Upper lobe of right lung (tissue), 1 donor: Measurements from ENCODE around the gene MECR. TPM values are rescaled to one million over a fixed set of nuclear protein-coding genes. Genes with fewer than 3 reads are reported as not detected.

Experiments used
- ATAC-seq: fragments of 200-7000 bp; cut with Tn5 transposase; one replicate; pipeline ENCODE4 v1.9.1; 2020; ENCODE audit warnings: mild to moderate bottlenecking, moderate library complexity
- DNase-seq: peaks from one replicate; pipeline ENCODE4 v3.0.0-alpha.2; 2020
- H3K27ac ChIP-seq: fragments of 200-600 bp; one replicate; pipeline ENCODE4 v1.8.0; 2022
- H3K27me3 ChIP-seq: fragments of 200-600 bp; one replicate; pipeline ENCODE4 v1.8.0; 2022; ENCODE audit warnings: mild to moderate bottlenecking
- H3K36me3 ChIP-seq: fragments of 200-600 bp; one replicate; pipeline ENCODE4 v1.8.0; 2022
- H3K4me1 ChIP-seq: fragments of 200-600 bp; one replicate; pipeline ENCODE4 v1.8.0; 2022
- H3K4me3 ChIP-seq: fragments of 200-600 bp; one replicate; pipeline ENCODE4 v1.8.0; 2022; ENCODE audit warnings: mild to moderate bottlenecking
- H3K9me3 ChIP-seq: fragments of 200-600 bp; one replicate; pipeline ENCODE4 v1.8.0; 2022
- CTCF ChIP-seq: fragments of 200-600 bp; IDR thresholded peaks from one replicate; pipeline ENCODE4 v1.8.0; 2022; ENCODE audit warnings: antibody characterized with exemption
- intact Hi-C: fragments of 100-400 bp; cut with DNase I; formaldehyde crosslinking; loops from one replicate; pipeline ENCODE4 v1.11.0; 2022
- total RNA-seq: library from RNA; stranded (reverse); fragmentation: NEBNext Ultra II Directional; extraction: Animal tissue kit (Norgen Biotek cat#: 25700); gene quantifications from one replicate; pipeline ENCODE4 v1.2.1, GENCODE V29; 2021
- donor health status: DM: no; HTN: yes; CAD: no; lungs with severe emphysema.

MECR gene
- total RNA-seq, 1 donor from 2014 or later: 16.5 TPM

- Histone ChIP-seq H3K36me3 (no peaks in the 10 kb centered on the region), H3K4me1 (no peaks in the 10 kb centered on the region), H3K9me3 (no peaks in the 10 kb centered on the region), H3K4me3 (no peak overlapping the region), H3K27ac (no peak overlapping the region), H3K27me3 (no peaks in the 10 kb centered on the region)
- ATAC-seq (no peak), DNase-seq (no peak)
- intact Hi-C loops: loop anchor here (10.0 kb wide), 1 partner anchor 1127 kb away; no protein-coding TSS in a partner anchor
- no peak for TF ChIP-seq CTCF
These were observed 17.0 kb upstream of the MECR start for GRCh38 chr1:29247571-29248273.

- no peaks in the 10 kb centered on the region for H3K4me1 ChIP-seq
- H3K36me3 ChIP-seq: no peaks in the 10 kb centered on the region
- intact Hi-C loops: loop anchor here (10.0 kb wide), 1 partner anchor 1128 kb away; no protein-coding TSS in a partner anchor
- DNase-seq (no peak), ATAC-seq (no peak)
- no peak for TF ChIP-seq CTCF
- no peak overlapping the region for H3K4me3 ChIP-seq
- no peaks in the 10 kb centered on the region for H3K9me3 ChIP-seq
- H3K27ac ChIP-seq: no peak overlapping the region
- no peaks in the 10 kb centered on the region for H3K27me3 ChIP-seq
These were observed 16.3 kb upstream of the MECR start for GRCh38 chr1:29247044-29247443.

- H3K27me3 ChIP-seq: no peaks in the 10 kb centered on the region
- DNase-seq: no peak
- intact Hi-C loops: loop anchor here (10.0 kb wide), 1 partner anchor 1129 kb away; no protein-coding TSS in a partner anchor
- no peaks in the 10 kb centered on the region for H3K4me1 ChIP-seq
- TF ChIP-seq CTCF: peak; percentile 29
- no peaks in the 10 kb centered on the region for H3K9me3 ChIP-seq
- H3K4me3 ChIP-seq: no peak overlapping the region
- no peak overlapping the region for H3K27ac ChIP-seq
- ATAC-seq: peak; percentile 57
- H3K36me3 ChIP-seq: no peaks in the 10 kb centered on the region
These were observed 15.1 kb upstream of the MECR start for GRCh38 chr1:29245876-29246275.

- Histone ChIP-seq H3K4me1 (peaks cover 3% of the 10 kb centered on the region), H3K9me3 (no peaks in the 10 kb centered on the region), H3K4me3 (no peak overlapping the region), H3K27me3 (no peaks in the 10 kb centered on the region), H3K36me3 (no peaks in the 10 kb centered on the region), H3K27ac (no peak overlapping the region)
- no peak for TF ChIP-seq CTCF
- no peak for ATAC-seq
- no peak for DNase-seq
- intact Hi-C loops: loop anchor here (10.0 kb wide), 1 partner anchor 1130 kb away; no protein-coding TSS in a partner anchor
These were observed 14.5 kb upstream of the MECR start for GRCh38 chr1:29245261-29245660.

GRCh38 chr1:29243871-29244200, 13.1 kb upstream of the MECR start:
- DNase-seq (no peak), ATAC-seq (no peak)
- intact Hi-C loops: loop anchor here (10.0 kb wide), 1 partner anchor 1131 kb away; no protein-coding TSS in a partner anchor
- Histone ChIP-seq H3K4me1 (peaks cover 5% of the 10 kb centered on the region), H3K4me3 (no peak overlapping the region), H3K27ac (no peak overlapping the region), H3K36me3 (no peaks in the 10 kb centered on the region), H3K9me3 (no peaks in the 10 kb centered on the region), H3K27me3 (no peaks in the 10 kb centered on the region)
- no peak for TF ChIP-seq CTCF
